ENCODE results near the gene FFAR3.

Gene FFAR3

GRCh38 chr19:35392742-35393715 is 34.8 kb downstream of the FFAR3 start (continued):
- TF ChIP-seq SP2 (tag by site-specific recombination; IDR thresholded peaks at IDR 0.05) = no peak
- TF ChIP-seq ZNF792 (tag by site-specific recombination; IDR thresholded peaks at IDR 0.05) = no peak
- TF ChIP-seq ZNF148 (tag by site-specific recombination; IDR thresholded peaks at IDR 0.05; ENCODE audit: borderline replicate concordance) = peak; percentile 76; the same call in 1 of the 2 replicates
- TF ChIP-seq ZNF549 (tag by site-specific recombination; IDR thresholded peaks at IDR 0.05) = no peak
- no peak for TF ChIP-seq ZNF221 (tag by site-specific recombination; IDR thresholded peaks at IDR 0.05; ENCODE audit: borderline replicate concordance)
- peak; percentile 82 for TF ChIP-seq SALL2 (tag by site-specific recombination; IDR thresholded peaks at IDR 0.05; ENCODE audit: borderline replicate concordance)
- peak; percentile 81; the same call in 1 of the 2 replicates for TF ChIP-seq ZNF521 (tag by site-specific recombination; IDR thresholded peaks at IDR 0.05)
- peak; percentile 77; the same call in 1 of the 2 replicates for TF ChIP-seq ZNF785 (tag by site-specific recombination; IDR thresholded peaks at IDR 0.05)
- no peak for TF ChIP-seq ZNF501 (tag by site-specific recombination; IDR thresholded peaks at IDR 0.05)
- TF ChIP-seq ZNF704 (tag by site-specific recombination; IDR thresholded peaks at IDR 0.05) = no peak; the same call in none of the 2 replicates
- TF ChIP-seq WT1 (tag by site-specific recombination; IDR thresholded peaks at IDR 0.05) = no peak
- TF ChIP-seq ZNF175 (tag by site-specific recombination; IDR thresholded peaks at IDR 0.05) = peak; percentile 55; the same call in 1 of the 2 replicates
- 0 out of 2 replicates have a peak, but pooled peaks have one; percentile 41 for TF ChIP-seq ZSCAN18 (tag by site-specific recombination; IDR thresholded peaks at IDR 0.05)
- peak; percentile 28 for TF ChIP-seq ZNF544 (tag by site-specific recombination; IDR thresholded peaks at IDR 0.05)
- TF ChIP-seq ZIC2 (tag by site-specific recombination; IDR thresholded peaks at IDR 0.05) = 0 out of 2 replicates have a peak, but pooled peaks have one; percentile 7
- TF ChIP-seq ZNF560 (tag by site-specific recombination; IDR thresholded peaks at IDR 0.05; ENCODE audit: borderline replicate concordance) = no peak
- TF ChIP-seq ZNF114 (tag by site-specific recombination; IDR thresholded peaks at IDR 0.05) = peak; percentile 60; the same call in 1 of the 2 replicates
- TF ChIP-seq PATZ1 (tag by site-specific recombination; IDR thresholded peaks at IDR 0.05) = no peak
- no peak for TF ChIP-seq ZNF112 (tag by site-specific recombination; IDR thresholded peaks at IDR 0.05)
- TF ChIP-seq ZNF366 (tag by site-specific recombination; conservative IDR thresholded peaks at IDR 0.05) = no peak
- no peak for TF ChIP-seq ZNF585B (tag by site-specific recombination; IDR thresholded peaks at IDR 0.05)
- TF ChIP-seq ELK4 (IDR thresholded peaks at IDR 0.05; ENCODE audit: borderline replicate concordance, low read depth, low read length) = no peak
- TF ChIP-seq ZSCAN30 (tag by site-specific recombination; IDR thresholded peaks at IDR 0.05) = no peak
- TF ChIP-seq SCRT1 (tag by site-specific recombination; IDR thresholded peaks at IDR 0.05; ENCODE audit: borderline replicate concordance) = no peak
- no peak for TF ChIP-seq TCF7L2 (IDR thresholded peaks at IDR 0.05; ENCODE audit: borderline replicate concordance, low read depth, low read length)

Measured in HEK293 (cell line).